ENCODE results near the gene NR1I3.

- TF ChIP-seq, protein P1, sequence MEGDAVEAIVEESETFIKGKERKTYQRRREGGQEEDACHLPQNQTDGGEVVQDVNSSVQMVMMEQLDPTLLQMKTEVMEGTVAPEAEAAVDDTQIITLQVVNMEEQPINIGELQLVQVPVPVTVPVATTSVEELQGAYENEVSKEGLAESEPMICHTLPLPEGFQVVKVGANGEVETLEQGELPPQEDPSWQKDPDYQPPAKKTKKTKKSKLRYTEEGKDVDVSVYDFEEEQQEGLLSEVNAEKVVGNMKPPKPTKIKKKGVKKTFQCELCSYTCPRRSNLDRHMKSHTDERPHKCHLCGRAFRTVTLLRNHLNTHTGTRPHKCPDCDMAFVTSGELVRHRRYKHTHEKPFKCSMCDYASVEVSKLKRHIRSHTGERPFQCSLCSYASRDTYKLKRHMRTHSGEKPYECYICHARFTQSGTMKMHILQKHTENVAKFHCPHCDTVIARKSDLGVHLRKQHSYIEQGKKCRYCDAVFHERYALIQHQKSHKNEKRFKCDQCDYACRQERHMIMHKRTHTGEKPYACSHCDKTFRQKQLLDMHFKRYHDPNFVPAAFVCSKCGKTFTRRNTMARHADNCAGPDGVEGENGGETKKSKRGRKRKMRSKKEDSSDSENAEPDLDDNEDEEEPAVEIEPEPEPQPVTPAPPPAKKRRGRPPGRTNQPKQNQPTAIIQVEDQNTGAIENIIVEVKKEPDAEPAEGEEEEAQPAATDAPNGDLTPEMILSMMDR (IDR thresholded peaks at IDR 0.05) = no peak
- no peak for TF ChIP-seq POLR2A (IDR thresholded peaks at IDR 0.05)
Measured at GRCh38 chr1:161191971-161192370, 46.0 kb downstream of the NR1I3 start.
